ENCODE data around the gene TMEM131L.

Gene TMEM131L

GRCh38 chr4:153668647-153669046, 202.5 kb downstream of the TMEM131L start:
- TF ChIP-seq CTCF (IDR thresholded peaks at IDR 0.05; ENCODE audit: control extremely low read depth, extremely low read depth, low read depth, missing control alignments): no peak
- CTCF ChIA-PET: no interaction called here
- POLR2A ChIA-PET: no interaction called here
- DNase-seq (ENCODE audit: extremely low spot score): no peak

- ChIA-PET POLR2A (no interaction called here), CTCF (interaction anchor here (1.4 kb wide), 1 partner anchor 22 kb away, joined by 3 read pairs; no protein-coding TSS in a partner anchor)
- TF ChIP-seq CTCF (IDR thresholded peaks at IDR 0.05; ENCODE audit: control extremely low read depth, extremely low read depth, low read depth, missing control alignments): no peak
- DNase-seq (ENCODE audit: extremely low spot score): no peak
Observed at GRCh38 chr4:153669838-153670237, 203.7 kb downstream of the TMEM131L start.

DNA sequence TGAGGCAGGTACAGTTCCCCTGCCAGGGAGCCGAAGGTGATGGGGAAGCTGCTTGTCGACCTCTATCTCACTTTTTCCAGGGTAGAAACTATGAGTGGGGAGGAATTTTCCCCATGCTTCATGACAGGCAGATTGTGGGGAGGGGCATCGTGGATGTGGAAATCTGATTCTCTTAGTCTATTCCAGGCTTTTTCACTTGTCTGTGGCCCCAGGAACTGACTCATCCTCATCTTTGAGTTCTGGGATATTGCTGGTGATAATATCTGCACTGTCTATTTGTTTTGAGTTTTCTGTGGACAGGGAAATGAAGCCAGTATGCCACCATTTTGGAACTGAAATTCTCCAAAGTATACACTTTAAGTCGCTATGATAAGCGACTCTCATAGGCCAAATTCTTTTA, 210.3 kb downstream of the TMEM131L start:
- ChIA-PET CTCF (no interaction called here), POLR2A (no interaction called here)
- TF ChIP-seq CTCF (IDR thresholded peaks at IDR 0.05; ENCODE audit: control extremely low read depth, extremely low read depth, low read depth, missing control alignments): no peak

DNA sequence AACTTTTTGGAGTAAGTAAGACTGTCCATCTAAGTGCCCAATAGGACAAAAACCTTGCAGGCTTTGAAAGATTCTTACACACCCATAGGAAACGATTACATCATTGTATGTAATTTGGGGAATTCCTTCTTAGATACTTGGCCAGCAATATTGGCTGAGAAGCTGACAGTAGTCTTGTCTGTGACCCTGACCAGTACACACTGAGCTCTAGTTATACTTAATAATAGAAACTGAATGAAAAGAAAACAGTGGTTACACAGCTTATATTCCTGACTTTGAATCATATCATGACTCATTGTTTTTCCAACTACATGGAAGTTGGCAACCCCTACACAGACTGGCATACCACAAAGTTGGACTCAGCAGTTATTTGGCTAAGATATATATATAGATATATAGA, 210.8 kb downstream of the TMEM131L start:
- POLR2A ChIA-PET: no interaction called here

More for the DNA sequence above, 210.3 kb downstream of the TMEM131L start:
- DNase-seq (ENCODE audit: extremely low spot score): no peak

DNA sequence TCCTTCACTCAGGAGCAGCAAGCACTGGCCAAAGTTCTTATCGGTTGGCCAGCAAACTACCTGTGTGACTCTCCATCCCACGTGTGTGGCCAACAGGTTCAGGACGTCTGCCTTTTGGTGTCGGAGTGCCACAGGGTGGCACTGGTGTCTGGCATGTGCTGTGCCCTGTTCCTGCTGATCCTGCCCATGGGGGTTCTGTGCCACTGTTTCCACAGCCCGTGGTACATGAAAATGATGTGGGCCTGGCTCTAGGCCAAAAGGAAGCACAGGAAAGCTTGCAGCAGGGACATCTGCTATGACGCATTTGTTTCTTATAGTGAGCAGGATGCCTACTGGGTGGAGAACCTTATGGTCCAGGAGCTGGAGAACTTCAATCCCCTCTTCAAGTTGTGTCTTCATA, 213.3 kb downstream of the TMEM131L start:
- CTCF ChIA-PET: no interaction called here
- DNase-seq (ENCODE audit: extremely low spot score): no peak
- POLR2A ChIA-PET: no interaction called here

More for the DNA sequence above, 210.8 kb downstream of the TMEM131L start:
- DNase-seq (ENCODE audit: extremely low spot score): no peak
- TF ChIP-seq CTCF (IDR thresholded peaks at IDR 0.05; ENCODE audit: control extremely low read depth, extremely low read depth, low read depth, missing control alignments): no peak
- CTCF ChIA-PET: no interaction called here

GRCh38 chr4:153683763-153684181, 217.6 kb downstream of the TMEM131L start:
- no peak for TF ChIP-seq CTCF (IDR thresholded peaks at IDR 0.05; ENCODE audit: control extremely low read depth, extremely low read depth, low read depth, missing control alignments)
- ChIA-PET POLR2A (no interaction called here), CTCF (interaction anchor here (1.5 to 1.8 kb wide), 2 partner anchors 36 to 40 kb away, joined by 3 to 5 read pairs; no protein-coding TSS in a partner anchor)
- DNase-seq (ENCODE audit: extremely low spot score): no peak

More for the DNA sequence above, 213.3 kb downstream of the TMEM131L start:
- TF ChIP-seq CTCF (IDR thresholded peaks at IDR 0.05; ENCODE audit: control extremely low read depth, extremely low read depth, low read depth, missing control alignments): no peak

All from GM10248 (cell line).